Osteocyte (in vitro differentiated cells): ENCODE measurements around the gene GNPTG. TPM values are rescaled to one million over a fixed set of nuclear protein-coding genes. Genes with fewer than 3 reads are reported as not detected.

ENCODE experiments used
- DNase-seq: peaks from one replicate; pipeline ENCODE4 v3.0.0; 2021; ENCODE audit warnings: mixed read lengths; ENCODE audit not compliant: unreplicated experiment; ENCODE audit errors: extremely low spot score
- H3K27ac Mint-ChIP-seq: one replicate; pipeline ENCODE4 v1.8.0; 2021; ENCODE audit warnings: mild to moderate bottlenecking, mixed read lengths; ENCODE audit not compliant: unreplicated experiment
- H3K27me3 Mint-ChIP-seq: one replicate; pipeline ENCODE4 v1.8.0; 2021; ENCODE audit warnings: mixed read lengths; ENCODE audit not compliant: unreplicated experiment
- H3K36me3 Mint-ChIP-seq: one replicate; pipeline ENCODE4 v1.8.0; 2021; ENCODE audit warnings: mixed read lengths; ENCODE audit not compliant: unreplicated experiment
- H3K4me1 Mint-ChIP-seq: one replicate; pipeline ENCODE4 v1.8.0; 2021; ENCODE audit warnings: mixed read lengths; ENCODE audit not compliant: unreplicated experiment
- H3K4me3 Mint-ChIP-seq: one replicate; pipeline ENCODE4 v1.8.0; 2021; ENCODE audit warnings: mild to moderate bottlenecking, moderate library complexity, mixed read lengths; ENCODE audit not compliant: unreplicated experiment
- H3K9me3 Mint-ChIP-seq: one replicate; pipeline ENCODE4 v1.8.0; 2021; ENCODE audit warnings: mixed read lengths; ENCODE audit not compliant: unreplicated experiment
- long read RNA-seq: library from polyadenylated mRNA; unstranded; transcript quantifications from one replicate; pipeline ENCODE4 v2.0.0, GENCODE V29; 2021
- total RNA-seq: library from RNA; stranded (reverse); gene quantifications from 2 replicates; pipeline ENCODE4 v1.2.1, GENCODE V29; 2021
- TF ChIP-seq, protein P1 (sequence below): fragments of 200-600 bp; sonication (generic); IDR thresholded peaks from 2 replicates; pipeline ENCODE4 v1.5.0; 2021; ENCODE audit warnings: antibody characterized with exemption, mild to moderate bottlenecking, moderate library complexity

The GNPTG gene
- 92.4 and 94.3 TPM in 2 replicates for total RNA-seq
- long read RNA-seq, transcript GNPTG-201 (11 exons, 1,983 nt): major isoform, 55 of 69 reads
- long read RNA-seq, partial matches to known transcripts: 7 of 69 reads
- long read RNA-seq, other reads (novel, unspliced or antisense): 4 of 69 reads

DNA sequence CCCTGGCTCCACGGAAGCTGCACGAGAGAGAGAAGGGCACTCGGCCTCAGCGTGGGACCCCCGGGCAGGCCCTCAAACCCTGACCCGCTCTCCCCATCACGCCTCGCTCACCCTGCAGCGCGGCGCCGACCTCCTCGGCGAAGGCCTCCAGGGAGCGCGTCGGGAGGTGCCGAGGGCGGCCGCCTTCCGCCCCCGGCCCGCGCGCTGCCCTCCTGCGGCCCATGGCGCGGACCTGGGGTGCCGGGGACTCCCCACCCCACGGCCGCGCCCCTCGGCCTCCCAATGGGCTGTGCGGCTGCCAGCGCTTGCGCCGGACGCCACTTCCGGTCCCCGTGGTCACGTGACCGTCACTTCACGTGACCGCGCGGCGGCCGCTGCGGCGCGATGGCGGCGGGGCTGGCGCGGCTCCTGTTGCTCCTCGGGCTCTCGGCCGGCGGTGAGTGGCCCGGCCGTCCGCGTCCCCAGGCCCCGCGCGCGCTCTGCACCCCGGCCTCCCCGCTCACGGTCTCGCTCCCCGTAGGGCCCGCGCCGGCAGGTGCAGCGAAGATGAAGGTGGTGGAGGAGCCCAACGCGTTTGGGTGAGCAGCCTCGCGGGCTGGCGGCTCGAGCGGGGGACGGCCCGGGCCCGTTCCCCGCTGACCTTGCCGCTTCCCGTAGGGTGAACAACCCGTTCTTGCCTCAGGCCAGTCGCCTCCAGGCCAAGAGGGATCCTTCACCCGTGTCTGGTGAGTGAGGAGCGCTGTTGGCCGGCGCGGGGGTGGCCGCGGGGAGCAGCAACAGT, at the start of gene GNPTG, which contains the start of gene TSR3:
Gene GNPTG, plus strand, starts transcription at position 350 of the 781 bp plus-strand sequence. Its CDS starts 35 bp downstream, at position 385.
Gene TSR3, minus strand, starts transcription at position 297 of the 781 bp plus-strand sequence. Its CDS starts 74 bp downstream, at position 223.
- Mint-ChIP-seq H3K27ac (peak within 1 kb of the TSS; percentile 59), H3K36me3 (peaks cover 7% of the 10 kb centered on the region), H3K9me3 (no peaks in the 10 kb centered on the region), H3K4me1 (peaks cover 27% of the 10 kb centered on the region), H3K4me3 (peak within 1 kb of the TSS; percentile 86), H3K27me3 (no peaks in the 10 kb centered on the region)
- peak; percentile 95 for DNase-seq
- TF ChIP-seq, protein P1, sequence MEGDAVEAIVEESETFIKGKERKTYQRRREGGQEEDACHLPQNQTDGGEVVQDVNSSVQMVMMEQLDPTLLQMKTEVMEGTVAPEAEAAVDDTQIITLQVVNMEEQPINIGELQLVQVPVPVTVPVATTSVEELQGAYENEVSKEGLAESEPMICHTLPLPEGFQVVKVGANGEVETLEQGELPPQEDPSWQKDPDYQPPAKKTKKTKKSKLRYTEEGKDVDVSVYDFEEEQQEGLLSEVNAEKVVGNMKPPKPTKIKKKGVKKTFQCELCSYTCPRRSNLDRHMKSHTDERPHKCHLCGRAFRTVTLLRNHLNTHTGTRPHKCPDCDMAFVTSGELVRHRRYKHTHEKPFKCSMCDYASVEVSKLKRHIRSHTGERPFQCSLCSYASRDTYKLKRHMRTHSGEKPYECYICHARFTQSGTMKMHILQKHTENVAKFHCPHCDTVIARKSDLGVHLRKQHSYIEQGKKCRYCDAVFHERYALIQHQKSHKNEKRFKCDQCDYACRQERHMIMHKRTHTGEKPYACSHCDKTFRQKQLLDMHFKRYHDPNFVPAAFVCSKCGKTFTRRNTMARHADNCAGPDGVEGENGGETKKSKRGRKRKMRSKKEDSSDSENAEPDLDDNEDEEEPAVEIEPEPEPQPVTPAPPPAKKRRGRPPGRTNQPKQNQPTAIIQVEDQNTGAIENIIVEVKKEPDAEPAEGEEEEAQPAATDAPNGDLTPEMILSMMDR: no peak

GRCh38 chr16:1305823-1306222, 45.9 kb upstream of the GNPTG start:
- no peak for DNase-seq
- Mint-ChIP-seq H3K36me3 (no peaks in the 10 kb centered on the region), H3K4me3 (no peak overlapping the region), H3K4me1 (peaks cover 8% of the 10 kb centered on the region), H3K27me3 (no peaks in the 10 kb centered on the region), H3K9me3 (no peaks in the 10 kb centered on the region), H3K27ac (no peak overlapping the region)
- TF ChIP-seq, protein P1: no peak

GRCh38 chr16:1306334-1306733, 45.4 kb upstream of the GNPTG start:
- no peak for DNase-seq
- TF ChIP-seq, protein P1: no peak
- H3K27ac Mint-ChIP-seq: no peak overlapping the region
- no peaks in the 10 kb centered on the region for H3K27me3 Mint-ChIP-seq
- no peaks in the 10 kb centered on the region for H3K36me3 Mint-ChIP-seq
- H3K9me3 Mint-ChIP-seq: no peaks in the 10 kb centered on the region
- H3K4me1 Mint-ChIP-seq: peaks cover 13% of the 10 kb centered on the region
- H3K4me3 Mint-ChIP-seq: no peak overlapping the region

DNA sequence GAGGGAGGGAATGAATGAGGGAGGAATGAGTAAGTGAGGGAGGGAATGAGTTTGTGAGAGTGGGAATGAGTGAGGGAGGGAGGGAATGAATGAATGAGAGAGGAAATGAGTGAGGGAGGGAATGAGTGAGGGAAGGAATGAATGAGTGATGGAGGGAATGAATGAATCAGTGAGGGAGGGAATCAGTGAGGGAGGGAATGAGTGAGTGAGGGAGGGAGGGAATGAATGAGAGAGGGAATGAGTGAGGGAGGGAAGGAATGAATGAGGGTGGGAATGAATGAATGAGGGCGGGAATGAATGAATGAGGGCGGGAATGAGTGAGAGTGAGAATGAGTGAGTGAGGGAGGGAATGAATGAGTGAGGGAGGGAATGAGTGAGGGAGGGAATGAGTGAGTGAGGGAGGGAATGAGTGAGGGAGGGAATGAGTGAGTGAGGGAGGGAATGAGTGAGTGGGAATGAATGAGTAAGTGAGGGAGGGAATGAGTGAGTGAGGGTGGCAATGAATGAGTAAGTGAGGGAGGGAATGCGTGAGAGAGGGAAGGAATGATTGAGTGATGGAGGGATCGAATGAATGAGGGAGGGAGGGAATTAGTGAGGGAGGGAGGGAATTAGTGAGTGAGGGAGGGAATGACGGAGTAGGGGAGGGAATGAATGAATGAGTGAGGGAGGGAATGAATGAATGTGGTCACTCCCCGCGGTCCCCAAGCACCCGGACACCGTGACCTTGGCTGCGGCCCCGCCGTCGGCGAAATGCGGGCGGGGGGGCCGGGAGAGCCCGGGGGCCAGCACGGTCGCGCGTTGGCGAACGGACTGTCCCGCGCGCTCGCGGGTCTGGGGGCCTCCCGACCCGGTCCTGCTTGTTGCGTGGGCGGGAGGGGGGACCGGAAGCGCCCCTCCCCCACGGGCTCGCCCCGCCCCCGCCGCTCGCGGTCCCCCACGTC, 43.4 kb upstream of the GNPTG start:
- Mint-ChIP-seq H3K36me3 (no peaks in the 10 kb centered on the region), H3K27ac (peak overlapping the region; percentile 50), H3K9me3 (no peaks in the 10 kb centered on the region), H3K27me3 (no peaks in the 10 kb centered on the region), H3K4me1 (peaks cover 29% of the 10 kb centered on the region), H3K4me3 (peak overlapping the region; percentile 66)
- DNase-seq: no peak
- TF ChIP-seq, protein P1: no peak
